IMR-90 (cell line): ENCODE measurements around the gene C17orf67.

ENCODE experiments used
- CTCF ChIP-seq: conservative IDR thresholded peaks from 2 replicates; pipeline ENCODE4 v1.5.1; 2012; ENCODE audit warnings: mild to moderate bottlenecking, low read depth, low read length, improper control_type of control experiment
- RAD21 ChIP-seq: IDR thresholded peaks from 2 replicates; pipeline ENCODE4 v1.6.1; 2012; ENCODE audit warnings: low read length, improper control_type of control experiment

GRCh38 chr17:56835264-56835585 lies 1.5 kb upstream of the C17orf67 start:
- TF ChIP-seq CTCF = no peak
- no peak for TF ChIP-seq RAD21
